Measurements from ENCODE around the gene OXER1.

Gene OXER1

GRCh38 chr2:42794271-42795046 is 30.5 kb upstream of the OXER1 start:
- ChIA-PET POLR2A (interaction anchor here (1.3 kb wide), 1 partner anchor 15 kb away, joined by 5 read pairs; no protein-coding TSS in a partner anchor), CTCF (no interaction called here)

GRCh38 chr2:42793334-42794270 is 29.7 kb upstream of the OXER1 start:
- Histone ChIP-seq H3K27ac (ENCODE audit: extremely low read depth, low read depth, low read length) (peak overlapping the region; percentile 52; the same call in 1 of the 2 replicates), H3K36me3 (ENCODE audit: control insufficient read depth in 2 of 2, insufficient read depth in 1 of 2, low read length in 2 of 2) (no peaks in the 10 kb centered on the region), H3K9me3 (ENCODE audit: control insufficient read depth, insufficient read depth, low read depth, low read length) (no peaks in the 10 kb centered on the region), H3K4me3 (ENCODE audit: low read depth, low read length) (peak overlapping the region; percentile 39), H3K4me1 (ENCODE audit: control insufficient read depth, insufficient read depth, low read length) (no peaks in the 10 kb centered on the region)
- 0 out of 2 replicates have a peak, but pooled peaks have one; percentile 24 for TF ChIP-seq ZNF335 (tag by site-specific recombination; conservative IDR thresholded peaks at IDR 0.05)
- TF ChIP-seq ZBTB21 (tag by site-specific recombination; IDR thresholded peaks at IDR 0.05): no peak
- no peak for TF ChIP-seq SP7 (tag by site-specific recombination; IDR thresholded peaks at IDR 0.05)
- no peak for TF ChIP-seq ZIC2 (tag by site-specific recombination; IDR thresholded peaks at IDR 0.05)
- no peak for TF ChIP-seq ZNF2 (tag by site-specific recombination; IDR thresholded peaks at IDR 0.05)
- 0 out of 2 replicates have a peak, but pooled peaks have one; percentile 22 for TF ChIP-seq PBX3 (CRISPR knock-in tag; IDR thresholded peaks at IDR 0.05)
- peak; percentile 51; the same call in 1 of the 2 replicates for TF ChIP-seq ZBTB20 (tag by site-specific recombination; IDR thresholded peaks at IDR 0.05)
- ChIA-PET CTCF (no interaction called here), POLR2A (interaction anchor here (1.3 kb wide), 1 partner anchor 16 kb away, joined by 5 read pairs; no protein-coding TSS in a partner anchor)

More at GRCh38 chr2:42794271-42795046, 30.5 kb upstream of the OXER1 start:
- no peak for TF ChIP-seq ZNF433 (tag by site-specific recombination; IDR thresholded peaks at IDR 0.05; ENCODE audit: low read depth)
- TF ChIP-seq ZNF514 (tag by site-specific recombination; IDR thresholded peaks at IDR 0.05): no peak
- no peak for TF ChIP-seq ZSCAN5A (tag by site-specific recombination; IDR thresholded peaks at IDR 0.05)
- TF ChIP-seq ZNF548 (tag by site-specific recombination; IDR thresholded peaks at IDR 0.05): no peak
- no peak for TF ChIP-seq ZNF776 (tag by site-specific recombination; IDR thresholded peaks at IDR 0.05; ENCODE audit: borderline replicate concordance)
- TF ChIP-seq ZNF513 (tag by site-specific recombination; IDR thresholded peaks at IDR 0.05): no peak
- TF ChIP-seq ZNF660 (tag by site-specific recombination; IDR thresholded peaks at IDR 0.05): no peak
- Histone ChIP-seq H3K36me3 (ENCODE audit: control insufficient read depth in 2 of 2, insufficient read depth in 1 of 2, low read length in 2 of 2) (no peaks in the 10 kb centered on the region), H3K4me1 (ENCODE audit: control insufficient read depth, insufficient read depth, low read length) (no peaks in the 10 kb centered on the region), H3K4me3 (ENCODE audit: low read depth, low read length) (no peak overlapping the region), H3K27ac (ENCODE audit: extremely low read depth, low read depth, low read length) (no peak overlapping the region), H3K9me3 (ENCODE audit: control insufficient read depth, insufficient read depth, low read depth, low read length) (no peaks in the 10 kb centered on the region)

All from HEK293 (cell line).